NCI-H446 (cell line): Measurements from ENCODE around the gene CDCA5.

Experiments
- DNase-seq, 2 experiments: peaks; one replicate each; lab custom pipeline; 2025; lab: John Stamatoyannopoulos, UW

Gene CDCA5

GRCh38 chr11:65043881-65044501 is 39.8 kb downstream of the CDCA5 start:
- DNase-seq = no peak

GRCh38 chr11:65042891-65043290 is 40.9 kb downstream of the CDCA5 start:
- DNase-seq = no peak

GRCh38 chr11:65040847-65041622 is 42.8 kb downstream of the CDCA5 start, which contains the start of gene SAC3D1:
SAC3D1 (plus strand) TSS chr11:65041210; CDS start chr11:65041293, 83 bp downstream.
- peak; percentile 94 to 99 for DNase-seq

- no peak for DNase-seq
These were observed 43.4 kb downstream of the CDCA5 start for GRCh38 chr11:65040520-65040846.

GRCh38 chr11:65036931-65037330 is 46.9 kb downstream of the CDCA5 start:
- peak in 1 of 2 experiments; percentile 65 for DNase-seq

GRCh38 chr11:65035579-65035978 is 48.3 kb downstream of the CDCA5 start:
- DNase-seq = no peak

GRCh38 chr11:65034423-65034822 is 49.4 kb downstream of the CDCA5 start:
- no peak for DNase-seq

- no peak for DNase-seq
These were observed 51.6 kb downstream of the CDCA5 start for GRCh38 chr11:65032216-65032615.
